LNCAP (cell line): ENCODE data around the gene KIAA1614.

Experiments used
- CTCF ChIP-seq: fragments of 450-650 bp; IDR thresholded peaks from 2 replicates; pipeline ENCODE4 v1.5.1; 2017; ENCODE audit warnings: mild to moderate bottlenecking

The KIAA1614 gene

GRCh38 chr1:180901076-180901990, 11.4 kb upstream of the KIAA1614 start:
- TF ChIP-seq CTCF = no peak

DNA sequence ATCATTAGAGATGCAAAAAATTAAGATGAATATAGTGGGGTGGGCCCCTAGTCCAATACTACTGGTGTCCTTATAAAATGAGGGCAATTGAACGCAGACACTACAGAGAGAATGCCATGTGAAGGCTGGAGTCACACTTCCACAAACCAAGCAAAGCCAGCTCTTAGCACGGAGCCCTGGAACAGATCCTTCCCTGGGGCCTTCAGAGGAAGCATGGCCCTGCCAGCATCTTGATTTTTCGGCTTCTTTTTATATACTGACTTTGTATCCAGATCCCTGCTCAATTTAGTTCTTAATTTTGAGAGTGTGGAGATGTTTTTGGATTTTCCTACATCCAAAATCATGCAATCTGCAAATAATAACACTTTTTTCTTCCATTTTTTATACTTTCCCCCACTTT, 10.2 kb upstream of the KIAA1614 start:
- no peak for TF ChIP-seq CTCF

DNA sequence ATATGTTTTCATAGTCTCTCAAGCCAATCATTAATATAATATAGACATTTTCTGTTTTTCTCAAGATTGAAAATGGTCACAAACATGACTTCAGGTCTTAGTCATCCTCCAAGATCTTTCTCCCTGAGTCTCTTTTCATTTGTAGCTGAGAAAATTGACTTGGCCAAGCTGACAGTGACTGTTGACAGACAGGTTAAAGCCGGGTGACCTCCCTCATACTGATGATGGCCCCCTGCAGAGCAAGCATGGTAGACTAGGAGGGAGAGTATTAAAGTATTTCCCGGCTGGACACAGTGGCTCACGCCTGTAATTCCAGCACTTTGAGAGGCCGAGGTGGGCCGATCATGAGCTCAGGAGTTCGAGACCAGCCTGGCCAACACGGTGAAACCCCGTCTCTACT, 6.8 kb upstream of the KIAA1614 start:
- TF ChIP-seq CTCF = no peak

DNA sequence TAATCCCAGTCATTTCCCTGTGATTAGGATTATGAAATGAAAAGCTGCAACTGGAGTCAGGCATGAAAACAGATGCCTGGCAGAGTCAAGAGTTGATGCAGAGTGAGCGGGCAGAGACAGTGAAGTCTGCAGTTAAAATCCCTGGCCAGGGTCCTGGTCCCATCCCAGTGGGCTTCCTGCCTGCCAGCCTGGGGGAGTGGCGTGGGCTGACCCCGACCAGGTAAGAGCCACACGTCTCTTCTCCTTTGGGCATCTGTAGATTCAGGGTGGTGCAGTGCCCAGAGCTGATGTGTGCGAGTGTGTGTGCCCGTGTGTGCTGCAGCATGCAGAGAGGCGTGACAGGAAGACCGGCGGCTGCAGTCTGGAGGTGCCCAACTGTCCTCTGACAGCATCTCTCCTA, 6.2 kb upstream of the KIAA1614 start:
- no peak for TF ChIP-seq CTCF

DNA sequence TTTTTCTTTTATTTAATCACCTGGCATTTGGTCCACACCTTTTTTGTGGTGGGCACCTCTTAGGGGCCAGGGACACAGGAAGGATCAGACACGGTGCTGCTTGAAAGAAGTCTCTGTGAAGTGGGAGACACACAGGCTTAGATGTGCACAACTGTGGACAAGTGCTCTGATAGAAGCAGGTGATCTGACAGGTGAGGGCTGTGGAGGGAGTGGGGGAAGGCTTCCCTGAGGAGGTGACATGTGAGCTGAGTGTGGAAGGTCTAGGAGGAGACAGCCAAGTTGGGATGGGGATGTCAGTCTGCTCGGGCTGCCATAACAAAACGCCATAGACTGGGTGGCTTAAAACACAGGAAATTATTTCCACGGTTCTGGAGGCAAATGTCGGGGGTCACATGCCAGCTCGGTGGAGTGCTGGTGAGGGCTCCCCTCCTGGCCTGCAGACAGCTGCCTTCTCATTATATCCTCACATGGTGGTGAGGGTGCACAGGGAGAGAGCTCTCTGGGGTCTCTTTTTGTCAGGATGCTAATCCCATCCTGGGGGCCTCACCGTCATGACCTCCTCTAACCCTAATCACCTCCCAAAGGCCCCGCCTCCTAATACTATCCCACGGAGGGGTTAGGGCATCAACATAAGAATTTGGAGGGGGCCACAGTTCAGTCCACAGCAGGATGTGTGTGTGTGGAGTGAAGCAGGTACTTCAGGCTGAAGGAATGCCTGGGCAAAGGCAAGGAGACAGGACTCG, 5.2 kb upstream of the KIAA1614 start:
- TF ChIP-seq CTCF = no peak

GRCh38 chr1:180908074-180908765, 4.5 kb upstream of the KIAA1614 start:
- TF ChIP-seq CTCF = no peak

- no peak for TF ChIP-seq CTCF
Observed at GRCh38 chr1:180909005-180909414, 3.7 kb upstream of the KIAA1614 start.
